ENCODE measurements around the gene TEX38.
"Not testable (repeated sequence)": the region's sequence is repeated elsewhere in the genome, so short reads cannot be mapped to it uniquely, and the experiment has no call there.

The TEX38 gene

DNA sequence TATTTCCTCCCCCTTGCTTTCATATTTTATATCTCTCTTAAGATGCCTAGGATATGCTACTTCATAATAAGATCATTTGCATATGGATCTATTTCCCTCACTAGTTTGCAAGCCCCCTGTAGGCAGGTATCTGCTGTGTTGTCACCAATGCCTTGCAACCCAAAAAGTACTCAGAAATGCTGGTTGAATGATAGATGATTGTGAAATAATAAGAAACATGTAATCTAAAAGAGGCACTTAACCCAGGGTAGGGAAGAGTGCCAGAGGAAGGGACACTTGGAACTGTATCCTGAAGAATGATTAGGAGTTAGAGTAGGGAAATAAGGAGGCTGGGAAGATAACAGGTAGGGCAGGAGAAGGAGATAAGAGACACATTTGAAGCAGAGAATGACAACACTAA is 15.8 kb upstream of the TEX38 start:
- no peak overlapping the region for H3K27ac ChIP-seq
- TF ChIP-seq, protein P1, sequence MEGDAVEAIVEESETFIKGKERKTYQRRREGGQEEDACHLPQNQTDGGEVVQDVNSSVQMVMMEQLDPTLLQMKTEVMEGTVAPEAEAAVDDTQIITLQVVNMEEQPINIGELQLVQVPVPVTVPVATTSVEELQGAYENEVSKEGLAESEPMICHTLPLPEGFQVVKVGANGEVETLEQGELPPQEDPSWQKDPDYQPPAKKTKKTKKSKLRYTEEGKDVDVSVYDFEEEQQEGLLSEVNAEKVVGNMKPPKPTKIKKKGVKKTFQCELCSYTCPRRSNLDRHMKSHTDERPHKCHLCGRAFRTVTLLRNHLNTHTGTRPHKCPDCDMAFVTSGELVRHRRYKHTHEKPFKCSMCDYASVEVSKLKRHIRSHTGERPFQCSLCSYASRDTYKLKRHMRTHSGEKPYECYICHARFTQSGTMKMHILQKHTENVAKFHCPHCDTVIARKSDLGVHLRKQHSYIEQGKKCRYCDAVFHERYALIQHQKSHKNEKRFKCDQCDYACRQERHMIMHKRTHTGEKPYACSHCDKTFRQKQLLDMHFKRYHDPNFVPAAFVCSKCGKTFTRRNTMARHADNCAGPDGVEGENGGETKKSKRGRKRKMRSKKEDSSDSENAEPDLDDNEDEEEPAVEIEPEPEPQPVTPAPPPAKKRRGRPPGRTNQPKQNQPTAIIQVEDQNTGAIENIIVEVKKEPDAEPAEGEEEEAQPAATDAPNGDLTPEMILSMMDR (conservative IDR thresholded peaks at IDR 0.05) = no peak

DNA sequence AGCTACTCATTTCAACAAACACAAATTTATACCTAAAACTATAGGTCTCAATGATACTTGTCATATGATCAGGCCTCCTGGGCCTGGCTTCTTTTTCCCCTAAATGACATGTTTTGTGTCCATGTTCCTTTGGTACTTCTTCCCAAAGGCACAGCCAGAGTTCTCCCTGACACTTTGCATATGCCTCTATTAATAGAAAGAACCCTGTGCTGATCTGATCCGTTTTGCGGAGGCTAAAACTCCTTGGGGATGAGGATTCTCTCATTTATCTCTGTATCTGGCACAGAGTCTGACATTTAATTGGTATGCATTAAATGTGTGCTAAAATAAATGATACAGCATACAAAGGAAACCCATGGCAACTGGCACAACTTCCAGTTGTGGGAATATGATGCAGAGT is 15.0 kb upstream of the TEX38 start:
- H3K27ac ChIP-seq = no peak overlapping the region
- TF ChIP-seq, protein P1 (conservative IDR thresholded peaks at IDR 0.05) = no peak

DNA sequence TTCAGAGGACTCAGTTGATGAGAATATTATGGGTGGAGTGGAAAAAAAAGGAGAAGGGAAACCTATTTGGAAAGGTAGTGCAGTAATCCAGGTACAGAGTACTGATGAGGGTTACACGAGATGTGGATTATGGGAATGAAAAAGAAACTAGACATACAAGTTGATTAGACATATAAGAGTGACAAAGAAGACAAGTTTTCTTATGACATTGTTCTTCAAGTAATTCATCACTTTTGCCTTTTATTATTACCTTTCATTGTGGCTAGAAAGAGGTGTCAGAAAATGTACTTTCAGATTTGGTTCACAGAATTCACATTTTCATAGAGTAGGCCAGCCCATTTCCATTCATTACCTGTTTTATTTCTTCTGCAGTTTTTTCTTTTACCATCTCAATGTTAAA is 13.9 kb upstream of the TEX38 start:
- TF ChIP-seq, protein P1 (conservative IDR thresholded peaks at IDR 0.05) = no peak
- H3K27ac ChIP-seq = no peak overlapping the region

DNA sequence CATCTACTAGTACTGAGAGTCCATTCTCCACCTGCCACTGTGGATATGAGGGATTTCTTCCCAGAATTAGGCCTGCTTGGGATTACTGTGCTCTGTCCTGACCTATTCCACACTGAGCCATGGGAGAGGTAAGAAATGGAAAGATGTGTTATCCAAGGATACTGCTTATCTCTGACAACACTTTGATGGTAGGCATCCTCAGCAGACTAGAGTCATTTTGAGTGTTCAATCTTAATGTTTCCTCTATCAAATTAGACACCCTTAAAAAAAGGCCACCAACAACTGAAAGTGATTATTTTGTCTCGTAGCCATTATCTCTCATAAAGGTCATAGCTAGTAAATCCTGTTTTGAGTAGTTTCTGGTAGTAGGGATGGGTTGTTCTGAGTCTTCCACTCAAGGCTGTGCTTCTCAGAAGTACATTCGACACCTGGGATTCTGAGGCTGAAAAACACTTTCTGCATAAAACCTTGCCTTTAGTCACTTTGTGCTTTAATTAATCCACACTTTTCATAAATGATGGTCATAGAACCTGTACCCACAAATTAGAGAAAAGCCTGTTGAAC is 12.3 kb upstream of the TEX38 start:
- TF ChIP-seq, protein P1 (conservative IDR thresholded peaks at IDR 0.05) = no peak
- H3K27ac ChIP-seq = no peak overlapping the region

DNA sequence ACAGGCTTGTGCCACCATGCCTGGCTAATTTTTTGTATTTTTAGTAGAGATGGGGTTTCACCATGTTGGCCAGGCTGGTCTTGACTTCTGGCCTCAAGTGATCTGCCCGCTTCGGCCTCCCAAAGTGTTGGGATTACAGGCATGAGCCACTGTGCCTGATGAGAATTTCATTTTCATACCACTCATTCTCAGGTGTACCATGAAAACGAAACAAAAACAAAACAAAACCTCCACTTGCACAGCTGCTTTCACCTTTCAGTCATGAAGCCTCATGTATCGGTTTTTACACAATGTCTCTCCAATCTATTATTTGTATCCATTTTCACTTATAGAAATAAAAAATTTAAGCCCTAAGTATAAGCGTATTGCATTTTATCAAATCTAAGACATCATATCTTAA is 11.5 kb upstream of the TEX38 start:
- H3K27ac ChIP-seq = not testable (repeated sequence)

DNA sequence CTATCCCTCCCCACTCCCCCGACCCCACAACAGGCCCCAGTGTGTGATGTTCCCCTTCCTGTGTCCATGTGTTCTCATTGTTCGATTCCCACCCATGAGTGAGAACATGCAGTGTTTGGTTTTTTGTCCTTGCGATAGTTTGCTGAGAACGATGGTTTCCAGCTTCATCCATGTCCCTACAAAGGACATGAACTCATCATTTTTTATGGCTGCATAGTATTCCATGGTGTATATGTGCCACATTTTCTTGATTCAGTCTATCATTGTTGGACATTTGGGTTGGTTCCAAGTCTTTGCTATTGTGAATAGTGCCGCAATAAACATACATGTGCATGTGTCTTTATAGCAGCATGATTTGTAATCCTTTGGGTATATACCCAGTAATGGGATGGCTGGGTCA is 8.7 kb upstream of the TEX38 start:
- not testable (repeated sequence) for H3K27ac ChIP-seq

DNA sequence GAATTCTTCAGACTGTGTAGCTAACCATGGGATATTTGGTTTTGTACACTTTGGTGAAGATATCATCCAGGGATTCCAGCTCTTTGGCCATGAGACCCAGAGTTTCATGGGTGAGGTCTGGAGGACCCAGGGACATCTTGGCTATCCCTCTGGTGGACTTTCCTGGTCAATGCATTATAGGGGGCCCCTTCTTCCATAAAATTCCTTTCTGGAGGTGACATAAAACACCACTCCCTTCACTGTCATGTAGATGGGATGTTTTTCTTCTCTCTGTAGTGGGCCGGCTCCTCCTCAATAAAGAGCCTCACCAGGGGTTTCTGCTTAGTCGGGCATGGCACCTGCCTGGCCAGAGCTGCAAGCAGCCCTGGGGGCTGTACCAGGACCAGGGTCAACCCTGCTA is 5.7 kb upstream of the TEX38 start:
- peak overlapping the region; percentile 91; the same call in 1 of the 2 replicates for H3K27ac ChIP-seq
- TF ChIP-seq, protein P1 (conservative IDR thresholded peaks at IDR 0.05) = no peak

DNA sequence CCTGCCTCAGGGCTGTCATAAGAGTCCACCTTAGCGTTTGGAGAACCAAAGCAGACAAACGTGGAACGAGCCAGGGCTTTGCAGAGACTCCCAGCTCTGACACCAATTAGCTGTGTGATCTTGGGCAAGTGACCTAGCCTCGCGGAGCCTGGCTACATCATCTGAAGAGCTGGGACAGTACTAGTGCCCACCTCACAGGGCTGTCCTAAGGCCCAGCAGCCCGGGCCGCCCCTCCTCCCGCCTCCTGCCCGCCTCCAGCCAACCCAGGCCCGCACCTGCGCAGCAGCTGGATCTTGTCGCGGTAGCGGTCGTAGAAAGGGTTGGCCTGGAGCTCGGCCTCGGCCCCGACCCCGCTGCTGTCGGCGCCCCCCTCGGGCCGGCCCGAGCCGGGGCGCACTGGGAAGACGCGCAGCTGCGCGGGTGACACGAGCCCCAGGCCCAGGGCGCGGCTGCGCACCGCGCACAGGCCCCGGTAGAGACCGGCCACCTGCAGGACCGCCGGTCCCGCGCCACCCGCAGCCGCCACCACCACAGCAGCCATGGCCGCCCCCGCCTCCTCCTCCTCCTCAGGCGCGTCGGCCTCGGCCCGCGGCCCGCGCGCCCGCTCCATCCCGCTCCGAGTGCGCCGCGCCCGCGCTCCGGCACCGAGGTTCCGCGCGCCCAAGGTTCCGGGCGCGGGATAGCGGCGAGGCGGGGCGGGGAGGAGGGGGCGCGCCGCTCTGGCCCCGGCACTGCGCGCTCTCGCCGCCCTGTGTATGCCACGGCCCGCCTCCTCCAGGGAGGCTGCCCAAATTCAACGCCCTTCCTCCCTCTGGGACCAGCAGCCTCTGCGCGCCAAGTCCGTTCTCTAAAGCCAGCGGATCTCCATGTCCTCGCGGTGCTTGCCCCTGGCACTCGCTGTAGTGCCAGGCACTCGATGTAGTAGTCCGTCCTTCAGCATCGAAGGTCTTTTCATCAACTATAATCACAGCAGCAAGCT is 3.6 kb upstream of the TEX38 start, which contains the start of gene ATPAF1:
Gene ATPAF1, minus strand, starts transcription at position 583 of the 979 bp plus-strand sequence. Its CDS starts 42 bp downstream, at position 541.
- H3K27ac ChIP-seq = peak within 1 kb of the TSS; percentile 91
- TF ChIP-seq, protein P1 (conservative IDR thresholded peaks at IDR 0.05) = no peak
